Subcutaneous adipose tissue (tissue), 4 donors: ENCODE measurements around the gene SLC6A18. TPM values are rescaled to one million over a fixed set of nuclear protein-coding genes. Genes with fewer than 3 reads are reported as not detected.

Source experiments
- CTCF ChIP-seq: fragments of 450-650 bp; IDR thresholded peaks from one replicate; pipeline ENCODE4 v1.5.1; 2016; ENCODE audit warnings: low read depth, mild to moderate bottlenecking, control low read depth, antibody characterized with exemption, moderate library complexity
- total RNA-seq, 4 donors: library from RNA; depleted of rRNA; stranded (reverse); fragments of >200 nt; gene quantifications; one replicate each; pipeline ENCODE4 v1.1.0, GENCODE V29; 2016

Gene SLC6A18
- total RNA-seq, 4 donors from 2014 or later: not detected

DNA sequence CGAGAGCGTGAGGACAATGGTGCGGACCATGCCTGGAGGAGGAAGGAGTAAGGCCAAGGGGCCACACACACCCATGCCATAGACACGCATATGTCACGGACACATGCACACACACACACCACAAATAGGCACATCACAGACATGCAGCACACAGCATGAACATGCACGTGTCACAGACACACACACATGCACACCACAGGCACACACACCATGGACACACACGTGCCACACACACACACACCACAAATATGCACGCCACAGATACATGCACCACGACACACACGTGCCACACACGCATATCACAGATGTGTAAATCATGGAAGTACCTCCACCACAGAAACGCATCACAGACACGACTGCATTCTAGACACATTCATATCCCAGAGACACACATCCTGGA, 53.0 kb downstream of the SLC6A18 start:
- TF ChIP-seq CTCF: no peak

DNA sequence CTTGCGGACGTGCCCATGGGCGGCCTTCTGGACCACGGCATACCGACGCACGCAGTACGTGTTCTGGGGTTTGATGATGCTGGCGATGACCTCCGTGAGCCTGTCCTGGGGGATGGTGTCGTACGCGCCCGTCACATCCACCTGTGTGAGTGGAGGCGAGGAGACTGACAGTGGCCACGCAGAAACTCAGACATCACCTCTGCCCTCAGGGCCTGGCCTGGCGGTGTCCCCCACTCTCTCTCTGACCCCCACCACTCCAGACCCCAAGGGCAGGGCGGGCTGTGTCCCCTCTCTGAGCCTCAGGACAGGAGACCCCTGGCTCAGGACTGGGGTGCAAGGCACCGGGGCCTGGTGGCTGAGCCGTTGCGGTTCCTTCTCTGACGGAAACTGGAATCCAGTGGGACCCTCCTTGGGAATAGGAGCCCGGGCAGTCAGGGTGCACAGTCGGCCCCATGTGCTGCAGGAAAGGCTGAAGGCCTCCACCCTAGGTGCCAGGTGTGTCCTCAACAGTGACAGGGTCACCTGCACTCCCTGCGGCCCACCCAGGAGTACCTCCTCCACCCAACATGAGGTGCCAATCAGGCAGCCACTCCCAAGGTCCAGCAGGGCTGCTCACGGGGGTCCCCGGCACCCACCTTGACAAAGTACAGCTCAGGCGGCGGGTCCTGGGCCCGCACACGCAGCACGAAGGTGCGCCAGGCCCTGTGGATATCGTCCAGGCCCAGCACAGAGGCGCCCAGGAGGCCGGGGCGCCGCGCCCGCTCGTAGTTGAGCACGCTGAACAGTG, 53.7 kb downstream of the SLC6A18 start:
- TF ChIP-seq CTCF: no peak

DNA sequence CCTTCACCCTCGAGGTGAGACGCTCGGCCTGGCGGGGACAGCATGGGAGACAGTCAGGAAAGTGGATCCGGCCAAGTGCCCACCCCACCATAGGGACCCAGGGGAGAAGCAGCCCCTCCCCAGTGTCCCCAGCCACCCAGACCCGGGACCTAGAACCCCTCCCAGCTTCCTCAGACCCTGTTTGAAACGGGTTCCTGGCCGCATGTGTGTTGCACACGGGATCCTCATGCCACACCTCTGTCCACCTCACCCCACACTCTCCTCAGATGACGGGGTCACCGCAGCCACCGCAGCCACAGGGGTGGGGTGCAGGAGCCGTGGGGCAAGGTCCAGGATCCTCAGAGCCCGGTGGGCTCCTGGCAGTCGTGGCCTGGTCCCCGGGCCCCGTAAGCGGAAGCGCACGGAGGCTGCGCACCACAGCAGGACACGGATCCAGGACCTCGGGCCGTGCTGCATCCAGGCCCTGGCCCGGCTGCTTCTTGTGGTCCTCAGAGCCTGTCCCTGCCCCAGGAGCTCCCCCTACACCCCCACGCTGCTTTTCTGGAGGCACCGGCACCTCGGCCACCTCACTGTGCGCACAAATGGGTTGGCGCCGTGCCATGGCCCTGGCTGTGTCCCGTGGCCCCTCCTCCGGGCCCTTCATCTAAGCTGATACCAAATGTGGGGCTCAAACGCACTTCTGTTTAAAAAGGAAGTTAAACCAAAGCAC, 54.4 kb downstream of the SLC6A18 start:
- no peak for TF ChIP-seq CTCF

DNA sequence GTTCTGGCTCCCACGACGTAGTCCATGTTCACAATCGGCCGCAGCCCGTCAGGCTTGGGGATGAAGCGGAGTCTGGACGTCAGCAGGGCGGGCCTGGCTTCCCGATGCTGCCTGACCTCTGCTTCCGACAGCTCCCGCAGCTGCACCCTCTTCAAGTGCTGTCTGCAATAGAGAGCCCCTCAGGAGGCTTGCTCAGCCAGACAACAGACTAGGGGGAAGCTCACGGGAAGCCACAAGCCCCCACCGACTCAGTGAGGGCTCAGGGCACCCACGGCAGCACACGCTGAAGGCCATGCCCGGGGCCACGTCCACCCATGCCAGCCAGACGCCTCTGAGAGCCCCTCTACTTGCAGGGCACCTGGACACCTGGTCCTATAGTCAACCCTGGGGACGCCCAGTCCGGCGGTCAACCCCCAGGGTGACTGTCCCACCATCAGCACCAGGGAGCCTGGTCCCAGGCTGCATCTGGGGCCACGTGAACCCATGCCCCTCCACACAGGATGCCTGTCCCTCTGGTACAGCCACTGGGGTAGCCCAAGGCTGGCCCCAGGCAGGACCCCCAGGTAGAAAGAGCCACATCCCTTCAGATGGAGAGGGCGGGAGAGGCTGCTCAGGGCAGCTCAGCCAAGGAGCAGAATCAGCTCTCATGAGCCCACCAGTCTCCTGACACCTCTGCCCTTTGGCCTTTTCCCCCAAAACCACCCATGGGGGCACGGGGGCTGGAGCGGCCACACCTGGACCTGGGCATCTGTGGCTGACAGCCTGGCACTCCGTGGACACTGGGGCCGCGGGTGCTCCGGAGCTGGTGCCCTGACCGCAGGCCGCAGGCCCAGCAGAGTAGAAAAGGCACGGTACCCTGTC, 55.2 kb downstream of the SLC6A18 start:
- TF ChIP-seq CTCF: no peak

DNA sequence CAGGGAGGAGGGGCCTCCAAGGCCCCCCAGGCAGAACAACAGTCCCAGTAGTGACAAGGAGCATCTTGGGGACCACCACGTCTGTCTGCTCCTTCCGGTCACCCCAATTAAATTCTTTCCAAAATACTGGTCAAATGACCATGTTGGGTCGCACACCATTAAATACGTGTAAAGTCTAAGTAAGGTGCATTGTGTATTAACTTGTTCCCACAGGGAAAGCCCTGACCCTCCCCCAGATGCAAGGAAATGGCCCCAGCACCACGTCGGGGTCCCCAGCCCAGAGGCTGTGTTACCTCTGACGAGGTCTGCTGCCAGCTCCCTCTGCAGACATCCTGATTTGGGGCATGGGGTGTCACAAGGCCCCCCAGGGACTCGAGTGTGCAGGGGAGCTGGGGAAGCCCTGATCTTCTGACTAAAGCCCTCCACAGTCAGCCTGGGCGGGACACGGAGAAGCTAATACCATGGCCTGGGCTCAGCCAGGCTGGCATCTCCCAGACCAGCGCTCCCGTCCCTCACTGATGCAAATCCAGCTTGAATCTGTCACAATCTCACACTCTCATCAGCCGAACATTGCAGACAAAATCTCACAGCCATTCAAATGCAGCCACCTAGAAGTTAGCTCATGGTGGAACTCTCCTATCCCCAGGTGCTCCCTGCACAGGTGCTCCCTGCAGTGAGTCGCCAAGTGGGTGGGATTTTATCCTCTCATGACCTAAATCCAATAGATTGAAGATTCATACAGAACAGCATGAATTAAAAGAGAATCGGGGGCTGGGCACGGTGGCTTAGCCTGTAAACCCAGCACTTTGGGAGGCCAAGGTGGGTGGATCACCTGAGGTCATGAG, 56.1 kb downstream of the SLC6A18 start:
- no peak for TF ChIP-seq CTCF

DNA sequence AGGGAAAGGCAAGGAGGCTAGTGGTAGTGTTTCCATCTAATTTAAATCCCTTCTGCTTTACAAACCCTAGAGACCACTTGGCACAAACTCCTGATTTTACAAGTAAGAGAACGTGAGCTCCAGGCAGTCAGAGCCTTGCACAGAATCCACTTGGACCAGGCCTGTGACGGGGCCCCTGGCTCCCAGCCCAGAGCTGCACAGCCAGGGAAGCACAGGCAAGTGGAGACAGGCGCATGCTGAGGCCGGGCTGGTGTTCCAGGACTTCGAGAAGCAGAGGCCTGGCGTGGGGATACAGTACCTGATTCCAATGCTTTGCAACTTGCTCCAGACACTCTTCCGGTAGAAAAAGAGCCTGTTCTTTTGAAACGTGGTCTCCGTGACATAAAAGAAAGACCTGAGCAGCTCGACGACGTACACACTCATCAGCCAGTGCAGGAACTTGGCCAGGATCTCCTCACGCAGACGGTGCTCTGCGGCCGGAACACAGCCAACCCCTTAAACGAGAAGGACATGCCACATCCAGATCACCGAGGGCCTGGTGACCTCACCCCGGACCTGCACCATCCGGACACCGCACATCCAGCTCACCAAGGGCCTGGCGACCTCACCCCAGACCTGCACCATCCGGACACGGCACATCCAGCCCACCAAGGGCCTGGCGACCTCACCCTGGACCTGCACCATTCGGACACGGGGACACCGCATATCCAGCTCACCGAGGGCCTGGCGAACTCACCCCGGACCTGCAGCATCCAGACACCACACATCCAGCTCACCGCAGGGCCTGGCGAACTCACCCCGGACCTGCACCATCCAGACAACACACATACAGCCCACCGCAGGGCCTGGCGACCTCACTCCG, 57.2 kb downstream of the SLC6A18 start:
- TF ChIP-seq CTCF: no peak
